Stimulated activated CD4-positive, alpha-beta T cell treated with anti-CD3 and anti-CD28 coated beads, Interleukin-2, amount 100 ng/mL, for 24 hours (primary cell): Measurements from ENCODE around the gene PTPRO.
"Not testable (repeated sequence)": the region's sequence is repeated elsewhere in the genome, so short reads cannot be mapped to it uniquely, and the experiment has no call there.

Experiments
- DNase-seq, 2 donors: peaks; one replicate each; pipeline ENCODE4 v3.0.0-alpha.2; 2020

PTPRO gene

GRCh38 chr12:15613981-15614380, 291.7 kb downstream of the PTPRO start:
- no peak for DNase-seq

- DNase-seq, result not testable (repeated sequence)
Measured at GRCh38 chr12:15616495-15616894, 294.2 kb downstream of the PTPRO start.

- no peak for DNase-seq
Measured at GRCh38 chr12:15620741-15621539, 298.6 kb downstream of the PTPRO start.

- no peak for DNase-seq
Measured at GRCh38 chr12:15625075-15625474, 302.8 kb downstream of the PTPRO start.

GRCh38 chr12:15627995-15628945, 306.0 kb downstream of the PTPRO start:
- no peak for DNase-seq

- no peak for DNase-seq
Measured at GRCh38 chr12:15629108-15629507, 306.8 kb downstream of the PTPRO start.

- no peak for DNase-seq
Measured at GRCh38 chr12:15629761-15630160, 307.5 kb downstream of the PTPRO start.

GRCh38 chr12:15631007-15631715, 308.9 kb downstream of the PTPRO start:
- no peak for DNase-seq

GRCh38 chr12:15632708-15633107, 310.4 kb downstream of the PTPRO start:
- DNase-seq, result no peak

- no peak for DNase-seq
Measured at GRCh38 chr12:15633201-15633600, 310.9 kb downstream of the PTPRO start.

GRCh38 chr12:15634010-15634683, 311.8 kb downstream of the PTPRO start:
- DNase-seq, result no peak

GRCh38 chr12:15636060-15636890, 314.0 kb downstream of the PTPRO start:
- DNase-seq, result no peak

GRCh38 chr12:15638231-15638630, 315.9 kb downstream of the PTPRO start:
- DNase-seq, result no peak

- no peak for DNase-seq
Measured at GRCh38 chr12:15644700-15645099, 322.4 kb downstream of the PTPRO start.

- DNase-seq, result no peak
Measured at GRCh38 chr12:15646581-15646980, 324.3 kb downstream of the PTPRO start.
